ENCODE measurements around the gene ZNF232.
"Not testable (repeated sequence)": the region's sequence is repeated elsewhere in the genome, so short reads cannot be mapped to it uniquely, and the experiment has no call there.

ZNF232 gene

DNA sequence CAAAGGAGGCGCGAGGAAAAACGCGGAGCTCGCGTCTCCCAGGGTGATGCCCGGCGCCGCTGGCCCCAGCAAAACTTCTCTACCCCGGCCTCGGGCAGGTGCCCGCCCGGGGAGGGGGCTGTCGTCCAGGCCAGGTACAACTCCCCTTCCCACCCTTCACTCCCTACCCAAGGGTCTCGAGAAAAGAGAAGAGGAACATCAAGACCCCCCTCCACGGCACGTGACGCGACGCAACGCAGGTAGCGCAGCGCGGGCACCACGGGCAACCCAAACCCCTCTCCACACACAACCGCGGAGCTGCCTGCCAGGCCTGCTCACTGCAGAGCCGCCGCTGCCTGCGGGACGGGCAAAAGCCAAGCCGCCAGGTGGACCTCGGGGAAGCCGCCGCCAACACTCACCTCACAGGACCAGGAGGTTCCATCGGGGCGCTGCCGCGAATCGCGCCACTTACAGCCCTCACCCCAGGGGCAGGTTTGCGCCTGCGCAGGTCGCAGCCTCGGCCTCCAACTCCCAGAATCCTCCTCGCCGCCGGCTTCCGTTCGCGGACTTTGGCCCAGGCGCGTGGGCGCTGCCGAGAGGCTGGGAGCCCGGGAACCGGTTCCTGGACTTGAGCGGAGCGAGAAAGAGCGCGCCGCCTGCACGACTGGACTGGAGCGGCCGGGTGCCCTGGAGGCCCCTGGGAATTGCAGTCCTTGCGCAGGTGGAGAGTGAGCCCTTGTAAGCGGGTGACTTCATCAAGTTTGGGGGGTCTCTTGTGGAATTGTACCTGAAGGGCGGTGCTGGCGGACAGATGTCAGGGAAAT lies at the start of gene ZNF232:
Gene ZNF232 (minus strand): TSS at position 477 of the 803 bp plus-strand sequence. CDS start 56 bp downstream, at position 421.
- H3K4me1 ChIP-seq (ENCODE audit: control insufficient read depth, insufficient read depth, low read length), result peaks cover 7% of the 10 kb centered on the region
- peaks cover 11% of the 10 kb centered on the region for H3K9me3 ChIP-seq (ENCODE audit: control insufficient read depth, low read length)
- H3K27me3 ChIP-seq (replicated peaks; ENCODE audit: control insufficient read depth, insufficient read depth, low read length), result peaks cover 14% of the 10 kb centered on the region
- H3K36me3 ChIP-seq (ENCODE audit: control insufficient read depth, insufficient read depth, low read length, severe bottlenecking), result peaks cover 13% of the 10 kb centered on the region
- H3K4me3 ChIP-seq (ENCODE audit: low read length), result peak within 1 kb of the TSS; percentile 86
- DNase-seq (ENCODE audit: low read depth), result peak; percentile 97
- H3K9ac ChIP-seq (ENCODE audit: low read length), result peak within 1 kb of the TSS; percentile 92

GRCh38 chr17:5160702-5161101 lies 49.0 kb upstream of the ZNF232 start:
- H3K4me1 ChIP-seq (ENCODE audit: control insufficient read depth, insufficient read depth, low read length); H3K4me3 ChIP-seq (ENCODE audit: low read length); H3K36me3 ChIP-seq (ENCODE audit: control insufficient read depth, insufficient read depth, low read length, severe bottlenecking); H3K9ac ChIP-seq (ENCODE audit: low read length); DNase-seq (ENCODE audit: low read depth); H3K9me3 ChIP-seq (ENCODE audit: control insufficient read depth, low read length); H3K27me3 ChIP-seq (replicated peaks; ENCODE audit: control insufficient read depth, insufficient read depth, low read length): not testable (repeated sequence)

DNA sequence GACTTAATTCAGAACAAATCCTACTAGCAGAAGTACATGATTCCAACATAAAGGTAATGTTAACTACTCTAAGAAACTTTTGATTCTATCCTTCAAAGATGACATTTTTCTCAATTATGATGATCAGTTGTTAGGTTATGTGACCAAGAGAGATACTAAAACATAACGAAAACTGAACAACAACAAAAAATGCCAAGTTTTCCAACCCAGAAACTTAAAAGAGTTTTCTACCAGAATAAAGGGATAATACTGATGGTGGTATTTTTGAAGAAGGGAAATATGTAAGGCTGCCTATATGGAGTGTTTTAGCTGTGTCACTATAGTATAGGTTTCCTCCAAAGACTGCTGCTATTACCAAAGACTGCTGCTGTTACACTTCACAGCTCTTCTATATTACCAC lies 34.4 kb upstream of the ZNF232 start:
- not testable (repeated sequence) for H3K27me3 ChIP-seq (replicated peaks; ENCODE audit: control insufficient read depth, insufficient read depth, low read length)

DNA sequence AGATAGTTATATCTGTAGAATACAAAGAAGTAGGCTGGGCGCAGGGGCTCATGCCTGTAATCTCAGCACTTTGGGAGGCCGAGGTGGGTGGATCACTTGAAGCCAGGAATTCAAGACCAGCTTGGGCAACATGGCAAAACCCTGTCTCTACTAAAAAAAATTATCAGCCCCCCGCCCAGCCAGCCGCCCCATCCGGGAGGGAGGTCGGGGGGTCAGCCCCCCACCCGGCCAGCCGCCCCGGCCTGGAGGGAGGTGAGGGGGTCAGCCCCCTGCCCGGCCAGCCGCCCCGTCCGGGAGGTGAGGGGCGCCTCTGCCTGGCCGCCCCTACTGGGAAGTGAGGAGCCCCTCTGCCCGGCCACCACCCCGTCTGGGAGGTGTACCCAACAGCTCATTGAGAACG lies 31.2 kb upstream of the ZNF232 start:
- not testable (repeated sequence) for H3K36me3 ChIP-seq (ENCODE audit: control insufficient read depth, insufficient read depth, low read length, severe bottlenecking); H3K4me1 ChIP-seq (ENCODE audit: control insufficient read depth, insufficient read depth, low read length); DNase-seq (ENCODE audit: low read depth); H3K9me3 ChIP-seq (ENCODE audit: control insufficient read depth, low read length); H3K27me3 ChIP-seq (replicated peaks; ENCODE audit: control insufficient read depth, insufficient read depth, low read length); H3K9ac ChIP-seq (ENCODE audit: low read length); H3K4me3 ChIP-seq (ENCODE audit: low read length)

More for the DNA sequence above, 34.4 kb upstream of the ZNF232 start:
- H3K9ac ChIP-seq (ENCODE audit: low read length); H3K9me3 ChIP-seq (ENCODE audit: control insufficient read depth, low read length); H3K4me1 ChIP-seq (ENCODE audit: control insufficient read depth, insufficient read depth, low read length); H3K4me3 ChIP-seq (ENCODE audit: low read length); H3K36me3 ChIP-seq (ENCODE audit: control insufficient read depth, insufficient read depth, low read length, severe bottlenecking); DNase-seq (ENCODE audit: low read depth): not testable (repeated sequence)

DNA sequence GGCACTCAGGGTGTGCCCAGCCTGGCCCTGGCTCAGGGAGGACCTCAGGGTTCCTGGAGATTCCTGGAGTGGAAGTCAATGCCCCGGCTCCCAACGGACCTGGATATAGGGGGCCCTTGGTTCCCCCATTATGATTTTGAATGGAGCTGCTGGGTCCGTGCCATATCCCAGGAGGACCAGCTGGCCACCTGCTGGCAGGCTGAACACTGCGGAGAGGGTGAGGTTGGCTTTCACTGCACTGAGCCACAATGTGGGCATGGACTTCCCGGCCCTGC lies 27.7 kb upstream of the ZNF232 start:
- H3K9me3 ChIP-seq (ENCODE audit: control insufficient read depth, low read length), result no peaks in the 10 kb centered on the region
- peaks cover 3% of the 10 kb centered on the region for H3K27me3 ChIP-seq (replicated peaks; ENCODE audit: control insufficient read depth, insufficient read depth, low read length)
- H3K9ac ChIP-seq (ENCODE audit: low read length), result no peak overlapping the region
- no peaks in the 10 kb centered on the region for H3K36me3 ChIP-seq (ENCODE audit: control insufficient read depth, insufficient read depth, low read length, severe bottlenecking)
- DNase-seq (ENCODE audit: low read depth), result no peak
- no peak overlapping the region for H3K4me3 ChIP-seq (ENCODE audit: low read length)
- H3K4me1 ChIP-seq (ENCODE audit: control insufficient read depth, insufficient read depth, low read length), result no peaks in the 10 kb centered on the region

DNA sequence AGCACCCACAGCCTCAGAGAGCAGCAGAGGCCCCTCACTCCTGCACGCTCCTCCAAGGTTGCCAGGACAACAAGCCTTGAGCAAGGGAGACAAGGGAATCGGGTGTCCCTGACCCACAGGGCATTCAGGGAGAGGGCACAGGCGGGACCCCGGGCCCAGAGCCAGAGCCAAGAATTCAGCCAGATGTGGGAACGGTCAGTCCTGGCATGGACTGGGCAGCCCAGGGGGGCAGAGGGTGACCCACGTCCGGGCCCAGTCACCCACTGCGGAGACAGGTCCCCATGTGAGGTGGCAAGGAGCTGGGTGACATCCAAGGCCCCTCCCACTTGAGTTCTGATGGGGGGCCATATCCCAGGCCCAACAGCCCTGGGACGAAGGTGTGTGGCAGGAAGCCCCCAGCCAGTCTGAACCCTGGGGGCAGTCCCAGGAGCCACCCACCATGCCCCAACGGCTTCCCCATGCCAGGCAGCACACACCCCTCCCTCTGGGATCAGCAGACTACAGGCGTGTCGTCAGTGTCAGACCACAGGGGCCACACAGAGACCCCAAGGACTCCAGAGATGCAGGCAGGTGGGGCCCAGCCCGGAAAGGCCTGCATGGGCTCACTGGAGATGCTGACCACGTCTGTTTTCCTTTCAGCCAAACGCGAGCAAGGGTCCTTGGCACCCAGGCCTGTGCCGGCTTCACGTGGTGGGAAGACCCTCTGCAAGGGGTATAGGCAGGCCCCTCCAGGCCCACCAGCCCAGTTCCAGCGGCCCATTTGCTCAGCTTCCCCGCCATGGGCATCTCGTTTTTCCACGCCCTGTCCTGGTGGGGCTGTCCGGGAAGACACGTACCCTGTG lies 27.2 kb upstream of the ZNF232 start:
- H3K4me3 ChIP-seq (ENCODE audit: low read length), result no peak overlapping the region

GRCh38 chr17:5138198-5138544 lies 26.5 kb upstream of the ZNF232 start:
- not testable (repeated sequence) for H3K9ac ChIP-seq (ENCODE audit: low read length); H3K36me3 ChIP-seq (ENCODE audit: control insufficient read depth, insufficient read depth, low read length, severe bottlenecking); DNase-seq (ENCODE audit: low read depth); H3K27me3 ChIP-seq (replicated peaks; ENCODE audit: control insufficient read depth, insufficient read depth, low read length); H3K4me1 ChIP-seq (ENCODE audit: control insufficient read depth, insufficient read depth, low read length); H3K9me3 ChIP-seq (ENCODE audit: control insufficient read depth, low read length); H3K4me3 ChIP-seq (ENCODE audit: low read length)

More for the DNA sequence above, 27.2 kb upstream of the ZNF232 start:
- Histone ChIP-seq H3K27me3 (replicated peaks; ENCODE audit: control insufficient read depth, insufficient read depth, low read length) (peaks cover 3% of the 10 kb centered on the region), H3K4me1 (ENCODE audit: control insufficient read depth, insufficient read depth, low read length) (no peaks in the 10 kb centered on the region), H3K9me3 (ENCODE audit: control insufficient read depth, low read length) (no peaks in the 10 kb centered on the region), H3K36me3 (ENCODE audit: control insufficient read depth, insufficient read depth, low read length, severe bottlenecking) (no peaks in the 10 kb centered on the region), H3K9ac (ENCODE audit: low read length) (no peak overlapping the region)
- no peak for DNase-seq (ENCODE audit: low read depth)

GRCh38 chr17:5137511-5138197 lies 26.0 kb upstream of the ZNF232 start:
- not testable (repeated sequence) for DNase-seq (ENCODE audit: low read depth); H3K27me3 ChIP-seq (replicated peaks; ENCODE audit: control insufficient read depth, insufficient read depth, low read length); H3K4me1 ChIP-seq (ENCODE audit: control insufficient read depth, insufficient read depth, low read length); H3K9ac ChIP-seq (ENCODE audit: low read length); H3K9me3 ChIP-seq (ENCODE audit: control insufficient read depth, low read length); H3K36me3 ChIP-seq (ENCODE audit: control insufficient read depth, insufficient read depth, low read length, severe bottlenecking); H3K4me3 ChIP-seq (ENCODE audit: low read length)

GRCh38 chr17:5136580-5137412 lies 25.1 kb upstream of the ZNF232 start:
- H3K36me3 ChIP-seq (ENCODE audit: control insufficient read depth, insufficient read depth, low read length, severe bottlenecking); H3K27me3 ChIP-seq (replicated peaks; ENCODE audit: control insufficient read depth, insufficient read depth, low read length); H3K9me3 ChIP-seq (ENCODE audit: control insufficient read depth, low read length); H3K4me1 ChIP-seq (ENCODE audit: control insufficient read depth, insufficient read depth, low read length); H3K9ac ChIP-seq (ENCODE audit: low read length); DNase-seq (ENCODE audit: low read depth); H3K4me3 ChIP-seq (ENCODE audit: low read length): not testable (repeated sequence)

GRCh38 chr17:5135726-5136579 lies 24.3 kb upstream of the ZNF232 start:
- H3K9ac ChIP-seq (ENCODE audit: low read length), result no peak overlapping the region
- H3K4me3 ChIP-seq (ENCODE audit: low read length), result no peak overlapping the region
- no peaks in the 10 kb centered on the region for H3K4me1 ChIP-seq (ENCODE audit: control insufficient read depth, insufficient read depth, low read length)
- H3K27me3 ChIP-seq (replicated peaks; ENCODE audit: control insufficient read depth, insufficient read depth, low read length), result peaks cover 5% of the 10 kb centered on the region
- H3K36me3 ChIP-seq (ENCODE audit: control insufficient read depth, insufficient read depth, low read length, severe bottlenecking), result no peaks in the 10 kb centered on the region
- no peaks in the 10 kb centered on the region for H3K9me3 ChIP-seq (ENCODE audit: control insufficient read depth, low read length)
- DNase-seq (ENCODE audit: low read depth), result no peak
